IMR-90 (cell line): Measurements from ENCODE around the gene SLCO6A1. TPM values are rescaled to one million over a fixed set of nuclear protein-coding genes. Genes with fewer than 3 reads are reported as not detected.

Experiments
- ATAC-seq: fragments of 200-7000 bp; cut with Tn5 transposase; 2 replicates; pipeline ENCODE4 v1.9.1; 2020; ENCODE audit warnings: low read depth, mild to moderate bottlenecking, moderate library complexity
- BruUV-seq: library from RNA; stranded (reverse); fragments of 400-500 nt; replicated peaks from 2 replicates; lab custom pipeline; 2021; lab: Mats Ljungman, UMichigan
- CTCF ChIA-PET: fragments of 300-600 bp; formaldehyde crosslinking; extraction: SDS; loops from one replicate; lab custom pipeline; 2021; ENCODE audit warnings: antibody characterized with exemption; lab: Yijun Ruan, JAX
- POLR2A ChIA-PET: fragments of 300-600 bp; sonication (Branson Sonifier 250); formaldehyde crosslinking; loops from one replicate; lab custom pipeline; 2022; ENCODE audit warnings: antibody characterized with exemption; ENCODE audit not compliant: unreplicated experiment; lab: Charles Lee
- DNase-seq: peaks from one replicate; pipeline ENCODE4 v3.0.0; 2013
- H2AFZ ChIP-seq: replicated peaks from 2 replicates; pipeline ENCODE3; 2013; ENCODE audit warnings: low read length, mild to moderate bottlenecking; ENCODE audit not compliant: poor library complexity
- H2AK5ac ChIP-seq: 2 replicates; pipeline ENCODE4 v1.6.1; 2013; ENCODE audit warnings: low read depth, low read length, inconsistent platforms
- H2AK9ac ChIP-seq: replicated peaks from 2 replicates; pipeline ENCODE3; 2013; ENCODE audit warnings: mild to moderate bottlenecking, low read depth, low read length, moderate library complexity; ENCODE audit not compliant: poor library complexity
- H2BK120ac ChIP-seq: 2 replicates; pipeline ENCODE4 v1.6.1; 2013; ENCODE audit warnings: low read depth, low read length, inconsistent platforms
- H2BK15ac ChIP-seq: 3 replicates; pipeline ENCODE4 v1.6.1; 2013; ENCODE audit warnings: low read depth, low read length, inconsistent platforms
- H2BK20ac ChIP-seq: 2 replicates; pipeline ENCODE4 v1.6.1; 2013; ENCODE audit warnings: low read depth, mild to moderate bottlenecking, inconsistent platforms, low read length, moderate library complexity
- H2BK5ac ChIP-seq: 2 replicates; pipeline ENCODE4 v1.6.1; 2013; ENCODE audit warnings: mild to moderate bottlenecking, low read depth, low read length, inconsistent platforms; ENCODE audit not compliant: poor library complexity, severe bottlenecking
- H3K14ac ChIP-seq: replicated peaks from 2 replicates; pipeline ENCODE4 v1.6.1; 2013; ENCODE audit warnings: low read depth, low read length, inconsistent platforms
- H3K18ac ChIP-seq: 2 replicates; pipeline ENCODE4 v1.6.1; 2013; ENCODE audit warnings: low read depth, low read length, control low read depth
- H3K23ac ChIP-seq: 2 replicates; pipeline ENCODE4 v1.6.1; 2013; ENCODE audit warnings: low read depth, low read length, inconsistent platforms
- H3K27ac ChIP-seq: 2 replicates; pipeline ENCODE4 v1.5.1; 2013; ENCODE audit warnings: mild to moderate bottlenecking, control low read depth, low read length; ENCODE audit not compliant: insufficient read depth
- H3K27me3 ChIP-seq: 2 replicates; pipeline ENCODE4 v1.6.1; 2013; ENCODE audit warnings: low read length; ENCODE audit not compliant: control insufficient read depth, insufficient read depth
- H3K36me3 ChIP-seq: 2 replicates; pipeline ENCODE4 v1.6.1; 2013; ENCODE audit warnings: low read length, mixed read lengths; ENCODE audit not compliant: control insufficient read depth, insufficient read depth
- H3K4ac ChIP-seq: 2 replicates; pipeline ENCODE4 v1.6.1; 2013; ENCODE audit warnings: low read depth, low read length, inconsistent platforms
- H3K4me1 ChIP-seq: 2 replicates; pipeline ENCODE4 v1.6.1; 2013; ENCODE audit warnings: low read length, mixed read lengths; ENCODE audit not compliant: control insufficient read depth, insufficient read depth
- H3K4me2 ChIP-seq: 2 replicates; pipeline ENCODE4 v1.6.1; 2013; ENCODE audit warnings: low read depth, mild to moderate bottlenecking, control low read depth, low read length, moderate library complexity
- H3K4me3 ChIP-seq: 2 replicates; pipeline ENCODE4 v1.5.1; 2013; ENCODE audit warnings: low read depth, mild to moderate bottlenecking, control low read depth, low read length, moderate library complexity; ENCODE audit not compliant: insufficient read depth
- H3K56ac ChIP-seq: 2 replicates; pipeline ENCODE4 v1.6.1; 2013; ENCODE audit warnings: low read length, inconsistent platforms; ENCODE audit not compliant: insufficient read depth; ENCODE audit errors: extremely low read depth
- H3K79me1 ChIP-seq, 2 experiments: 2 replicates each; pipeline ENCODE4 v1.6.1; 2013; ENCODE audit warnings: low read length in 2 of 2, inconsistent platforms in 1 of 2, low read depth in 1 of 2
- H3K9ac ChIP-seq: 2 replicates; pipeline ENCODE4 v1.6.1; 2013; ENCODE audit warnings: low read depth, low read length, control low read depth
- H3K9me1 ChIP-seq: 2 replicates; pipeline ENCODE4 v1.6.1; 2013; ENCODE audit warnings: low read length, inconsistent platforms; ENCODE audit not compliant: insufficient read depth
- H3K9me3 ChIP-seq: 2 replicates; pipeline ENCODE4 v1.6.1; 2013; ENCODE audit warnings: low read length; ENCODE audit not compliant: control insufficient read depth, insufficient read depth
- H4K20me1 ChIP-seq: 2 replicates; pipeline ENCODE4 v1.6.1; 2013; ENCODE audit warnings: low read length, inconsistent platforms; ENCODE audit not compliant: insufficient read depth
- H4K5ac ChIP-seq: 2 replicates; pipeline ENCODE4 v1.6.1; 2013; ENCODE audit warnings: mild to moderate bottlenecking, low read depth, low read length, control low read depth
- H4K8ac ChIP-seq, 2 experiments: 2 replicates each; pipeline ENCODE4 v1.6.1; 2013; ENCODE audit warnings: low read depth in 2 of 2, low read length in 2 of 2, control low read depth in 1 of 2, inconsistent platforms in 1 of 2
- H4K91ac ChIP-seq: 2 replicates; pipeline ENCODE4 v1.6.1; 2013; ENCODE audit warnings: low read depth, low read length, inconsistent platforms; ENCODE audit not compliant: insufficient read depth
- BHLHE40 ChIP-seq: fragments of 150-350 bp; IDR thresholded peaks from 2 replicates; pipeline ENCODE4 v1.6.1; 2016; ENCODE audit warnings: mild to moderate bottlenecking, low read depth, low read length
- CEBPB ChIP-seq: IDR thresholded peaks from 2 replicates; pipeline ENCODE4 v1.6.1; 2012; ENCODE audit warnings: low read depth, low read length, improper control_type of control experiment
- CHD1 ChIP-seq: IDR thresholded peaks from 2 replicates; pipeline ENCODE4 v1.6.1; 2012; ENCODE audit warnings: low read depth, low read length, improper control_type of control experiment
- CTCF ChIP-seq: conservative IDR thresholded peaks from 2 replicates; pipeline ENCODE4 v1.5.1; 2012; ENCODE audit warnings: mild to moderate bottlenecking, low read depth, low read length, improper control_type of control experiment
- MAZ ChIP-seq: IDR thresholded peaks from 2 replicates; pipeline ENCODE4 v1.6.1; 2012; ENCODE audit warnings: low read depth, mild to moderate bottlenecking, low read length, improper control_type of control experiment, moderate library complexity, borderline replicate concordance
- MXI1 ChIP-seq: IDR thresholded peaks from 2 replicates; pipeline ENCODE4 v1.6.1; 2012; ENCODE audit warnings: low read depth, mild to moderate bottlenecking, low read length, moderate library complexity, borderline replicate concordance
- NFE2L2 ChIP-seq: fragments of 150-350 bp; IDR thresholded peaks from 2 replicates; pipeline ENCODE4 v1.6.1; 2016; ENCODE audit warnings: low read depth, mild to moderate bottlenecking, low read length
- POLR2A ChIP-seq: IDR thresholded peaks from 2 replicates; pipeline ENCODE4 v1.6.1; 2012; ENCODE audit warnings: mild to moderate bottlenecking, low read depth, low read length
- RAD21 ChIP-seq: IDR thresholded peaks from 2 replicates; pipeline ENCODE4 v1.6.1; 2012; ENCODE audit warnings: low read length, improper control_type of control experiment
- SMC3 ChIP-seq: fragments of 150-350 bp; IDR thresholded peaks from 2 replicates; pipeline ENCODE4 v1.6.1; 2016; ENCODE audit warnings: low read depth, mild to moderate bottlenecking, antibody characterized with exemption, low read length, moderate library complexity
- USF2 ChIP-seq: fragments of 150-350 bp; IDR thresholded peaks from 2 replicates; pipeline ENCODE4 v1.6.1; 2017; ENCODE audit warnings: mild to moderate bottlenecking, antibody characterized with exemption, low read length, low read depth
- WGBS, 2 experiments: methylation state at CpG; one replicate each; pipeline versions ENCODE4 v1.1.5 to v1.1.7; 2013; ENCODE audit warnings: missing lambda C conversion rate in 2 of 2; ENCODE audit not compliant: insufficient read length in 1 of 2; ENCODE audit errors: extremely low coverage in 2 of 2; 5-methylcytosine and 5-hydroxymethylcytosine counted together
- dilution Hi-C: fragments of 300-500 bp; cut with HindIII; formaldehyde crosslinking; loops from one replicate; pipeline ENCODE4 v1.14.3; 2018; ENCODE audit warnings: low sequenced_read_pairs; ENCODE audit not compliant: unreplicated experiment
- in situ Hi-C: fragments of 300-500 bp; cut with MboI; formaldehyde crosslinking; loops from 3 replicates; pipeline ENCODE4 v1.14.3; 2019; ENCODE audit warnings: low sequenced_read_pairs, inconsistent platforms, mixed read lengths
- intact Hi-C: fragments of 100-400 bp; cut with micrococcal nuclease; formaldehyde crosslinking; loops from 2 replicates; pipeline ENCODE4 v1.10.0; 2022
- polyA plus RNA-seq, 3 experiments: library from polyadenylated mRNA; depleted of rRNA; stranded (reverse); fragments of >200 nt; gene quantifications; 2 replicates each; pipeline ENCODE4 v1.2.3, GENCODE V29; 2012; ENCODE audit warnings: low replicate concordance in 1 of 3
- total RNA-seq: library from RNA; depleted of rRNA; stranded (reverse); fragments of >200 nt; gene quantifications from 2 replicates; pipeline ENCODE4 v1.2.3, GENCODE V29; 2012

Gene SLCO6A1
- total and polyA plus RNA-seq, 2 of the 4 experiments (the other 2 are of a cell fraction), result not detected

- in situ Hi-C loops, result no loop called here
- no TSS peak for BruUV-seq
Measured at GRCh38 chr5:102481054-102481715, 17.6 kb downstream of the SLCO6A1 start.

More at GRCh38 chr5:102481054-102481715, 17.6 kb downstream of the SLCO6A1 start:
- H3K4me3 ChIP-seq, result no peak overlapping the region
- no peak overlapping the region for H2AK5ac ChIP-seq
- no peaks in the 10 kb centered on the region for H4K20me1 ChIP-seq
- H3K9me1 ChIP-seq, result no peaks in the 10 kb centered on the region
- TF ChIP-seq RAD21 (no peak), CHD1 (no peak), MAZ (no peak), CTCF (no peak), POLR2A (no peak), NFE2L2 (no peak), MXI1 (no peak), BHLHE40 (no peak), USF2 (no peak), SMC3 (no peak), CEBPB (no peak)
- H3K4me1 ChIP-seq, result no peaks in the 10 kb centered on the region
- intact Hi-C loops (no loop called here), dilution Hi-C loops (no loop called here)
- no peak overlapping the region for H2AK9ac ChIP-seq
- H3K18ac ChIP-seq, result no peak overlapping the region
- no peaks in the 10 kb centered on the region for H3K79me1 ChIP-seq
- ChIA-PET POLR2A (no interaction called here), CTCF (no interaction called here)
- H3K27ac ChIP-seq, result no peak overlapping the region
- no peak overlapping the region for H4K91ac ChIP-seq
- no peaks in the 10 kb centered on the region for H3K36me3 ChIP-seq
- ATAC-seq (no peak), DNase-seq (no peak)
- H2BK5ac ChIP-seq, result no peak overlapping the region
- no peaks in the 10 kb centered on the region for H3K27me3 ChIP-seq
- no peak overlapping the region for H3K4me2 ChIP-seq
- no peak overlapping the region for H3K56ac ChIP-seq
- H2AFZ ChIP-seq, result no peak overlapping the region
- peaks cover 4% of the 10 kb centered on the region for H3K9me3 ChIP-seq
- no peak overlapping the region for H3K23ac ChIP-seq
- H2BK120ac ChIP-seq, result no peak overlapping the region
- H3K9ac ChIP-seq, result no peak overlapping the region
- H4K5ac ChIP-seq, result no peak overlapping the region
- H2BK15ac ChIP-seq, result no peak overlapping the region
- no peak overlapping the region for H3K14ac ChIP-seq
- WGBS, 2 experiments, result no CpG with 5 or more reads among the region's 1 CpG
- H4K8ac ChIP-seq, result no peak overlapping the region
- no peak overlapping the region for H2BK20ac ChIP-seq
- H3K4ac ChIP-seq, result no peak overlapping the region
